Gastrocnemius medialis (tissue), 4 donors: ENCODE measurements around the gene PTPRT. TPM values are rescaled to one million over a fixed set of nuclear protein-coding genes. Genes with fewer than 3 reads are reported as not detected.

ENCODE experiments used
- ATAC-seq, 2 donors: fragments of 150-250 bp; one replicate each; pipeline ENCODE4 v1.9.1; 2016
- DNase-seq, 2 donors: peaks; one replicate each; pipeline ENCODE4 v3.0.0-alpha.2; 2019
- H3K27ac ChIP-seq, 4 donors: fragments of 200-600 bp; sonication (generic); 1 replicate in 1 of 4; 2 replicates in 3 of 4; pipeline ENCODE4 v1.5.1; 2016 to 2018; ENCODE audit warnings: mild to moderate bottlenecking in 2 of 4, moderate library complexity in 1 of 4
- H3K27me3 ChIP-seq, 3 donors: fragments of 200-600 bp; sonication (generic) in 2 of 3; 1 replicate in 1 of 3; 2 replicates in 2 of 3; pipeline versions ENCODE4 v1.5.1 to v1.6.0; 2016 to 2019; ENCODE audit warnings: mild to moderate bottlenecking in 1 of 3, moderate library complexity in 1 of 3
- H3K36me3 ChIP-seq, 2 donors: fragments of 200-600 bp; sonication (generic) in 1 of 2; one replicate each; pipeline ENCODE4 v1.5.1; 2017 to 2018
- H3K4me1 ChIP-seq, 2 donors: fragments of 200-600 bp; sonication (generic) in 1 of 2; one replicate each; pipeline ENCODE4 v1.5.1; 2016 to 2017; ENCODE audit warnings: mild to moderate bottlenecking in 2 of 2
- H3K4me3 ChIP-seq, 4 donors: fragments of 200-600 bp; sonication (generic) in 3 of 4; 1 replicate in 1 of 4; 2 replicates in 3 of 4; pipeline ENCODE4 v1.5.1; 2016 to 2019; ENCODE audit warnings: mild to moderate bottlenecking in 2 of 4
- H3K9me3 ChIP-seq, 3 donors: fragments of 200-600 bp; sonication (generic) in 2 of 3; 1 replicate in 1 of 3; 2 replicates in 2 of 3; pipeline ENCODE4 v1.5.1; 2016 to 2019
- POLR2A ChIP-seq, 2 donors: fragments of 450-650 bp; IDR thresholded peaks; one replicate each; pipeline ENCODE4 v1.6.1; 2017; ENCODE audit warnings: antibody characterized with exemption in 2 of 2, mild to moderate bottlenecking in 2 of 2, moderate library complexity in 2 of 2
- in situ Hi-C, 4 donors: fragments of 200-750 bp; cut with MboI; loops; one replicate each; pipeline versions ENCODE4 v1.15.0 to v1.8.0; 2017; ENCODE audit warnings: low sequenced_read_pairs in 4 of 4
- intact Hi-C: fragments of 100-400 bp; cut with DNase I; formaldehyde crosslinking; loops from one replicate; pipeline ENCODE4 v1.15.1; 2023; ENCODE audit warnings: low total_unique reads
- total RNA-seq, 4 donors: library from RNA; depleted of rRNA; stranded (reverse); fragments of >200 nt; gene quantifications; one replicate each; pipeline versions ENCODE4 v1.1.0 to v1.2.3, GENCODE V29; 2016
- TF ChIP-seq, protein P1 (sequence below), 5 experiments: fragments of 450-650 bp in 3 of 5; fragments of 200-600 bp in 2 of 5; sonication (generic) in 2 of 5; IDR thresholded peaks in 4 of 5; conservative IDR thresholded peaks in 1 of 5; 1 replicate in 4 of 5; 2 replicates in 1 of 5; pipeline ENCODE4 v1.5.1; 2016 to 2019; ENCODE audit warnings: antibody characterized with exemption in 5 of 5, mild to moderate bottlenecking in 3 of 5, moderate library complexity in 3 of 5

The PTPRT gene
- total RNA-seq, 4 donors from 2014 or later, result not detected

DNA sequence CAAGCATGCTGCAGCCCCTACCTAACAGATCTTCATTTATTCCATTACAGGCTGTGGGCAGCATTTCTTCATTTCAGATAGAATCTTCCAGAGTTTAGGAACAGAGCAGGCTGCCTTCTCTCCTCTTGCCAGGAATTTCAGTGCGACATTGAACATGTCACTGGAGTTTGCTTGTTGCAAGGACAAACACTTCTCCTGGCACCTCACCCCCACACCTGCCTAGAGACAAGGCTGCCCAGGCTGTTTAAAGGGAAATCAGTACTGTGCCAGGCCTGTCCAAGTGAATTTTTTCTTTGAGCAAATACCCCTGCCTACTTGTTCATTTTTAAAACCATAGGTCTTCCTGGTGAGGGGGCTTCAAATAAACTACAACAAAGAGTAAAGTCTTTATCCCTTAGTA is 594.1 kb downstream of the PTPRT start:
- H3K36me3 ChIP-seq, result no peaks in the 10 kb centered on the region
- H3K27me3 ChIP-seq, result no peaks in the 10 kb centered on the region
- H3K4me1 ChIP-seq, result no peaks in the 10 kb centered on the region
- no peak overlapping the region for H3K27ac ChIP-seq
- in situ Hi-C loops (no loop called here), intact Hi-C loops (no loop called here)
- ATAC-seq, result no peak
- H3K9me3 ChIP-seq, result no peaks in the 10 kb centered on the region
- no peak overlapping the region for H3K4me3 ChIP-seq
- TF ChIP-seq, protein P1, sequence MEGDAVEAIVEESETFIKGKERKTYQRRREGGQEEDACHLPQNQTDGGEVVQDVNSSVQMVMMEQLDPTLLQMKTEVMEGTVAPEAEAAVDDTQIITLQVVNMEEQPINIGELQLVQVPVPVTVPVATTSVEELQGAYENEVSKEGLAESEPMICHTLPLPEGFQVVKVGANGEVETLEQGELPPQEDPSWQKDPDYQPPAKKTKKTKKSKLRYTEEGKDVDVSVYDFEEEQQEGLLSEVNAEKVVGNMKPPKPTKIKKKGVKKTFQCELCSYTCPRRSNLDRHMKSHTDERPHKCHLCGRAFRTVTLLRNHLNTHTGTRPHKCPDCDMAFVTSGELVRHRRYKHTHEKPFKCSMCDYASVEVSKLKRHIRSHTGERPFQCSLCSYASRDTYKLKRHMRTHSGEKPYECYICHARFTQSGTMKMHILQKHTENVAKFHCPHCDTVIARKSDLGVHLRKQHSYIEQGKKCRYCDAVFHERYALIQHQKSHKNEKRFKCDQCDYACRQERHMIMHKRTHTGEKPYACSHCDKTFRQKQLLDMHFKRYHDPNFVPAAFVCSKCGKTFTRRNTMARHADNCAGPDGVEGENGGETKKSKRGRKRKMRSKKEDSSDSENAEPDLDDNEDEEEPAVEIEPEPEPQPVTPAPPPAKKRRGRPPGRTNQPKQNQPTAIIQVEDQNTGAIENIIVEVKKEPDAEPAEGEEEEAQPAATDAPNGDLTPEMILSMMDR (IDR thresholded peaks at IDR 0.05 in 4 of 5, conservative IDR thresholded peaks at IDR 0.05 in 1 of 5), result no peak
- no peak for TF ChIP-seq POLR2A (IDR thresholded peaks at IDR 0.05)
- no peak for DNase-seq

DNA sequence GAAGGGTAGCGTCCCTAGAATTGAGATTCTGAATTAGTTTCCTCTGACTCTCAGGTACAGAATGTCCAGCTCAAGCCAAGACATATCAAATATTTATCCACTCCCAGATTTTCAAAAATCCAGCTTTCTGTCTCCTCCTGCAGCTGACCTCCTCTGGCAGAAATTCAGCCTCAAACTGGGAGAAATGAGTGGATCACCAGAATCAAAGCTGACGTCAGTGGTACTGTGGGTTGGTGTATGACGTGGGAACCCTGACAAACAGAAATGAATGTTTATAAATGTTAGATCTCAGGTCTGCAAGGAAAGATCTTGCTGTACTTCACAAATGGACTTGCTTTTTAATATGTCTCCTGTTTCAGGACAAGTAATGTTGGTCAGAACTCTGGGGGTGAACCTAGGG is 595.0 kb downstream of the PTPRT start:
- H3K36me3 ChIP-seq, result no peaks in the 10 kb centered on the region
- H3K9me3 ChIP-seq, result no peaks in the 10 kb centered on the region
- intact Hi-C loops, result no loop called here
- TF ChIP-seq POLR2A (IDR thresholded peaks at IDR 0.05), result no peak
- TF ChIP-seq, protein P1 (IDR thresholded peaks at IDR 0.05 in 4 of 5, conservative IDR thresholded peaks at IDR 0.05 in 1 of 5), result no peak
- in situ Hi-C loops, result no loop called here
- H3K27ac ChIP-seq, result no peak overlapping the region
- DNase-seq, result no peak
- H3K27me3 ChIP-seq, result no peaks in the 10 kb centered on the region
- H3K4me3 ChIP-seq, result no peak overlapping the region
- no peaks in the 10 kb centered on the region for H3K4me1 ChIP-seq
- ATAC-seq, result no peak

DNA sequence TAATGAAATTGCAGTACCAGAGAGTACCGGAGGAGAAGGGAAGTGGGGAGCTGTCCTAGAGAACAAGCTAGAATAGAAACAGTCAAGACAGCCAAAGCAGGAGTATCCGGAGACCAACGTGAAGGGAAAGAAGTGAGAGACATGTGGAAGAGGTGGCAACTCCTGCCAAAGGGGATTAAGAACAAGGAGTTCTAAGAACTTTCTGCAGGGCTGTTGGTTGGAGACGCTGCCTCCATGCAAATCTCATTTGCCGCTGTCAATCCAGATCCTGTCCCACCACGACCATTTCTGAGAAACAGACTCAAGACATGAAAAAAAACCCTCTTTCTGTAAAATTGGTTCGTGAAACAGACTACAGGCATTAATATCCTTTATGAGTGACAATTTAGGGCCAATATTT is 595.7 kb downstream of the PTPRT start:
- Histone ChIP-seq H3K36me3 (no peaks in the 10 kb centered on the region), H3K9me3 (no peaks in the 10 kb centered on the region), H3K4me3 (no peak overlapping the region), H3K27me3 (no peaks in the 10 kb centered on the region), H3K27ac (no peak overlapping the region), H3K4me1 (no peaks in the 10 kb centered on the region)
- intact Hi-C loops, result no loop called here
- no peak for DNase-seq
- TF ChIP-seq, protein P1 (IDR thresholded peaks at IDR 0.05 in 4 of 5, conservative IDR thresholded peaks at IDR 0.05 in 1 of 5), result no peak
- no peak for TF ChIP-seq POLR2A (IDR thresholded peaks at IDR 0.05)
- in situ Hi-C loops, result no loop called here
- no peak for ATAC-seq

DNA sequence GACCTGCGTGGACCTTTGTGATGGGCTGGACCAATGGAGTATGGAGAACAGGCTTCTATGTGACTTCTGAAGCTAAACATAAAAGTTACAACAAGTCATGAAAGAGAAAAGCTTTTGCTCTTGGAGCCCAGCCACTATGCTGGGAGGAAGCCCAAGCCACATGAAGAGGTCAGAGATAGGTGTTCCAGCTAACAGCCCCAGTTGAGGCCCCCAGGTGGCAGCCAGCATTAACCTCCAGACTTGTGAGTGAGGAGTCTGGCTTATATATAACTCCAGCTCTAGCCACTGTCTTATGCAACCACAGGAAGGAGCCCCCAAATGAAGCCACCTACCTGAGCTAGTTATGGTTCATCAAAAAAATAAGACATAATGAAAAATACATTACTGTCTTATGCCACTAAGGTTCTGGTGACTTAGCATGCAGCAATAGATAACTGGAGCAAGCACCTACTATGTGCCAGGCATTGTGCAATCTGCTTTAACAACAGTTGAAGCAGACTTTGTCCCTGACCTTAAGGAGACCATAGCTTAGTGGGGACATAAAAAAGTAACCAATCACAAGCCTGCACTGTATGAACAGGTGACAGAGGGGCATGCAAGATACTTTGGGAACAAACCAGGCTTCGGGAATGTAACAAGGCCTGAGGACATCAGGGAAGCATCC is 599.6 kb downstream of the PTPRT start:
- intact Hi-C loops (no loop called here), in situ Hi-C loops (no loop called here)
- Histone ChIP-seq H3K4me1 (no peaks in the 10 kb centered on the region), H3K36me3 (no peaks in the 10 kb centered on the region), H3K9me3 (no peaks in the 10 kb centered on the region), H3K4me3 (no peak overlapping the region), H3K27me3 (no peaks in the 10 kb centered on the region), H3K27ac (no peak overlapping the region)
- TF ChIP-seq, protein P1 (IDR thresholded peaks at IDR 0.05 in 4 of 5, conservative IDR thresholded peaks at IDR 0.05 in 1 of 5), result no peak
- no peak for TF ChIP-seq POLR2A (IDR thresholded peaks at IDR 0.05)
- no peak for DNase-seq
- ATAC-seq, result no peak

DNA sequence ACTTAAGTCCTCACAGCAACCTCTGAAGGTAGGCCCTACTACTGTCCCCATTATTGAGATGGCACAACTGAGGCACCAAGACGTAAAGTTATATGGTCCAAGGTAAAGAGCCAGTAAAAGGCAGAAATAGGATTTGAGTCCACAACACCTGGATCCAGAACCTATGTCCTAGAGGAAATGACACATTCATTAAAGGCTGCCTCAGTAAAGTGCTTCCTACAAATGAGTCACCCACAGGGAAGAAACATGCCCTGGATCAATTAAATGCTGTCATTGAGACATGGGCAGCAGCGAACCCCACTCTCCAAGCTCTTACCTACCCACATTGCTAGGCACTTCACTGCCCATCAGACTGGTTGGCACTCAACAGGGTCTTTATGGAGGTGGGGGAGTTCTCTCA is 600.9 kb downstream of the PTPRT start:
- in situ Hi-C loops, result no loop called here
- H3K4me1 ChIP-seq, result no peaks in the 10 kb centered on the region
- H3K4me3 ChIP-seq, result no peak overlapping the region
- H3K27me3 ChIP-seq, result no peaks in the 10 kb centered on the region
- H3K27ac ChIP-seq, result no peak overlapping the region
- no peak for TF ChIP-seq POLR2A (IDR thresholded peaks at IDR 0.05)
- TF ChIP-seq, protein P1 (IDR thresholded peaks at IDR 0.05 in 4 of 5, conservative IDR thresholded peaks at IDR 0.05 in 1 of 5), result no peak
- intact Hi-C loops, result no loop called here
- ATAC-seq (no peak), DNase-seq (no peak)
- no peaks in the 10 kb centered on the region for H3K36me3 ChIP-seq
- no peaks in the 10 kb centered on the region for H3K9me3 ChIP-seq
